IMR-90 (cell line): ENCODE results near the gene TCF20. TPM values are rescaled to one million over a fixed set of nuclear protein-coding genes. Genes with fewer than 3 reads are reported as not detected.

ENCODE experiments used
- ATAC-seq: fragments of 200-7000 bp; cut with Tn5 transposase; 2 replicates; pipeline ENCODE4 v1.9.1; 2020; ENCODE audit warnings: low read depth, mild to moderate bottlenecking, moderate library complexity
- BruUV-seq: library from RNA; stranded (reverse); fragments of 400-500 nt; replicated peaks from 2 replicates; lab custom pipeline; 2021; lab: Mats Ljungman, UMichigan
- CTCF ChIA-PET: fragments of 300-600 bp; formaldehyde crosslinking; extraction: SDS; loops from one replicate; lab custom pipeline; 2021; ENCODE audit warnings: antibody characterized with exemption; lab: Yijun Ruan, JAX
- POLR2A ChIA-PET: fragments of 300-600 bp; sonication (Branson Sonifier 250); formaldehyde crosslinking; loops from one replicate; lab custom pipeline; 2022; ENCODE audit warnings: antibody characterized with exemption; ENCODE audit not compliant: unreplicated experiment; lab: Charles Lee
- DNase-seq: peaks from one replicate; pipeline ENCODE4 v3.0.0; 2013
- H2AFZ ChIP-seq: replicated peaks from 2 replicates; pipeline ENCODE3; 2013; ENCODE audit warnings: low read length, mild to moderate bottlenecking; ENCODE audit not compliant: poor library complexity
- H2AK5ac ChIP-seq: 2 replicates; pipeline ENCODE4 v1.6.1; 2013; ENCODE audit warnings: low read depth, low read length, inconsistent platforms
- H2AK9ac ChIP-seq: replicated peaks from 2 replicates; pipeline ENCODE3; 2013; ENCODE audit warnings: mild to moderate bottlenecking, low read depth, low read length, moderate library complexity; ENCODE audit not compliant: poor library complexity
- H2BK120ac ChIP-seq: 2 replicates; pipeline ENCODE4 v1.6.1; 2013; ENCODE audit warnings: low read depth, low read length, inconsistent platforms
- H2BK15ac ChIP-seq: 3 replicates; pipeline ENCODE4 v1.6.1; 2013; ENCODE audit warnings: low read depth, low read length, inconsistent platforms
- H2BK20ac ChIP-seq: 2 replicates; pipeline ENCODE4 v1.6.1; 2013; ENCODE audit warnings: low read depth, mild to moderate bottlenecking, inconsistent platforms, low read length, moderate library complexity
- H2BK5ac ChIP-seq: 2 replicates; pipeline ENCODE4 v1.6.1; 2013; ENCODE audit warnings: mild to moderate bottlenecking, low read depth, low read length, inconsistent platforms; ENCODE audit not compliant: poor library complexity, severe bottlenecking
- H3K14ac ChIP-seq: replicated peaks from 2 replicates; pipeline ENCODE4 v1.6.1; 2013; ENCODE audit warnings: low read depth, low read length, inconsistent platforms
- H3K18ac ChIP-seq: 2 replicates; pipeline ENCODE4 v1.6.1; 2013; ENCODE audit warnings: low read depth, low read length, control low read depth
- H3K23ac ChIP-seq: 2 replicates; pipeline ENCODE4 v1.6.1; 2013; ENCODE audit warnings: low read depth, low read length, inconsistent platforms
- H3K27ac ChIP-seq: 2 replicates; pipeline ENCODE4 v1.5.1; 2013; ENCODE audit warnings: mild to moderate bottlenecking, control low read depth, low read length; ENCODE audit not compliant: insufficient read depth
- H3K27me3 ChIP-seq: 2 replicates; pipeline ENCODE4 v1.6.1; 2013; ENCODE audit warnings: low read length; ENCODE audit not compliant: control insufficient read depth, insufficient read depth
- H3K36me3 ChIP-seq: 2 replicates; pipeline ENCODE4 v1.6.1; 2013; ENCODE audit warnings: low read length, mixed read lengths; ENCODE audit not compliant: control insufficient read depth, insufficient read depth
- H3K4ac ChIP-seq: 2 replicates; pipeline ENCODE4 v1.6.1; 2013; ENCODE audit warnings: low read depth, low read length, inconsistent platforms
- H3K4me1 ChIP-seq: 2 replicates; pipeline ENCODE4 v1.6.1; 2013; ENCODE audit warnings: low read length, mixed read lengths; ENCODE audit not compliant: control insufficient read depth, insufficient read depth
- H3K4me2 ChIP-seq: 2 replicates; pipeline ENCODE4 v1.6.1; 2013; ENCODE audit warnings: low read depth, mild to moderate bottlenecking, control low read depth, low read length, moderate library complexity
- H3K4me3 ChIP-seq: 2 replicates; pipeline ENCODE4 v1.5.1; 2013; ENCODE audit warnings: low read depth, mild to moderate bottlenecking, control low read depth, low read length, moderate library complexity; ENCODE audit not compliant: insufficient read depth
- H3K56ac ChIP-seq: 2 replicates; pipeline ENCODE4 v1.6.1; 2013; ENCODE audit warnings: low read length, inconsistent platforms; ENCODE audit not compliant: insufficient read depth; ENCODE audit errors: extremely low read depth
- H3K79me1 ChIP-seq, 2 experiments: 2 replicates each; pipeline ENCODE4 v1.6.1; 2013; ENCODE audit warnings: low read length in 2 of 2, inconsistent platforms in 1 of 2, low read depth in 1 of 2
- H3K9ac ChIP-seq: 2 replicates; pipeline ENCODE4 v1.6.1; 2013; ENCODE audit warnings: low read depth, low read length, control low read depth
- H3K9me1 ChIP-seq: 2 replicates; pipeline ENCODE4 v1.6.1; 2013; ENCODE audit warnings: low read length, inconsistent platforms; ENCODE audit not compliant: insufficient read depth
- H3K9me3 ChIP-seq: 2 replicates; pipeline ENCODE4 v1.6.1; 2013; ENCODE audit warnings: low read length; ENCODE audit not compliant: control insufficient read depth, insufficient read depth
- H4K20me1 ChIP-seq: 2 replicates; pipeline ENCODE4 v1.6.1; 2013; ENCODE audit warnings: low read length, inconsistent platforms; ENCODE audit not compliant: insufficient read depth
- H4K5ac ChIP-seq: 2 replicates; pipeline ENCODE4 v1.6.1; 2013; ENCODE audit warnings: mild to moderate bottlenecking, low read depth, low read length, control low read depth
- H4K8ac ChIP-seq, 2 experiments: 2 replicates each; pipeline ENCODE4 v1.6.1; 2013; ENCODE audit warnings: low read depth in 2 of 2, low read length in 2 of 2, control low read depth in 1 of 2, inconsistent platforms in 1 of 2
- H4K91ac ChIP-seq: 2 replicates; pipeline ENCODE4 v1.6.1; 2013; ENCODE audit warnings: low read depth, low read length, inconsistent platforms; ENCODE audit not compliant: insufficient read depth
- BHLHE40 ChIP-seq: fragments of 150-350 bp; IDR thresholded peaks from 2 replicates; pipeline ENCODE4 v1.6.1; 2016; ENCODE audit warnings: mild to moderate bottlenecking, low read depth, low read length
- CHD1 ChIP-seq: IDR thresholded peaks from 2 replicates; pipeline ENCODE4 v1.6.1; 2012; ENCODE audit warnings: low read depth, low read length, improper control_type of control experiment
- POLR2A ChIP-seq: IDR thresholded peaks from 2 replicates; pipeline ENCODE4 v1.6.1; 2012; ENCODE audit warnings: mild to moderate bottlenecking, low read depth, low read length
- SMC3 ChIP-seq: fragments of 150-350 bp; IDR thresholded peaks from 2 replicates; pipeline ENCODE4 v1.6.1; 2016; ENCODE audit warnings: low read depth, mild to moderate bottlenecking, antibody characterized with exemption, low read length, moderate library complexity
- WGBS, 2 experiments: methylation state at CpG; one replicate each; pipeline versions ENCODE4 v1.1.5 to v1.1.7; 2013; ENCODE audit warnings: missing lambda C conversion rate in 2 of 2; ENCODE audit not compliant: insufficient read length in 1 of 2; ENCODE audit errors: extremely low coverage in 2 of 2; 5-methylcytosine and 5-hydroxymethylcytosine counted together
- dilution Hi-C: fragments of 300-500 bp; cut with HindIII; formaldehyde crosslinking; loops from one replicate; pipeline ENCODE4 v1.14.3; 2018; ENCODE audit warnings: low sequenced_read_pairs; ENCODE audit not compliant: unreplicated experiment
- in situ Hi-C: fragments of 300-500 bp; cut with MboI; formaldehyde crosslinking; loops from 3 replicates; pipeline ENCODE4 v1.14.3; 2019; ENCODE audit warnings: low sequenced_read_pairs, inconsistent platforms, mixed read lengths
- intact Hi-C: fragments of 100-400 bp; cut with micrococcal nuclease; formaldehyde crosslinking; loops from 2 replicates; pipeline ENCODE4 v1.10.0; 2022
- polyA plus RNA-seq, 3 experiments: library from polyadenylated mRNA; depleted of rRNA; stranded (reverse); fragments of >200 nt; gene quantifications; 2 replicates each; pipeline ENCODE4 v1.2.3, GENCODE V29; 2012; ENCODE audit warnings: low replicate concordance in 1 of 3
- total RNA-seq: library from RNA; depleted of rRNA; stranded (reverse); fragments of >200 nt; gene quantifications from 2 replicates; pipeline ENCODE4 v1.2.3, GENCODE V29; 2012

Gene TCF20
- total and polyA plus RNA-seq, 2 of the 4 experiments (the other 2 are of a cell fraction): 8.9 to 23.7 TPM

- no peak for ATAC-seq
- in situ Hi-C loops: no loop called here
- Histone ChIP-seq H4K20me1 (peaks cover 46% of the 10 kb centered on the region), H2BK20ac (no peak overlapping the region), H2AFZ (no peak overlapping the region), H3K27ac (no peak overlapping the region), H2BK15ac (no peak overlapping the region), H4K8ac (no peak overlapping the region), H3K9me1 (peaks cover 6% of the 10 kb centered on the region), H2BK120ac (no peak overlapping the region), H3K4ac (no peak overlapping the region), H4K5ac (no peak overlapping the region), H2AK9ac (no peak overlapping the region), H3K4me1 (no peaks in the 10 kb centered on the region), H3K36me3 (peaks cover 1% of the 10 kb centered on the region; the same call in 1 of the 2 replicates), H3K79me1 (peaks cover 49 to 77% of the 10 kb centered on the region in 2 experiments), H3K56ac (no peak overlapping the region), H2BK5ac (no peak overlapping the region), H3K27me3 (no peaks in the 10 kb centered on the region), H3K4me2 (no peak overlapping the region), H3K9me3 (no peaks in the 10 kb centered on the region), H3K4me3 (no peak overlapping the region), H3K9ac (no peak overlapping the region), H3K18ac (no peak overlapping the region), H3K23ac (no peak overlapping the region), H2AK5ac (no peak overlapping the region), H4K91ac (no peak overlapping the region), H3K14ac (no peak overlapping the region)
- WGBS, 2 experiments: no CpG with 5 or more reads among the region's 1 CpG
- dilution Hi-C loops: no loop called here
- intact Hi-C loops: no loop called here
- no peak for TF ChIP-seq BHLHE40
- no peak for TF ChIP-seq CHD1
- TF ChIP-seq SMC3: no peak
- no peak for TF ChIP-seq POLR2A
- BruUV-seq: no TSS peak
- ChIA-PET CTCF (no interaction called here), POLR2A (no interaction called here)
- no peak for DNase-seq
Measured at GRCh38 chr22:42248995-42249394, 21.5 kb downstream of the TCF20 start.
